Right lung (tissue), 5 donors: Measurements from ENCODE around the gene POLD4. TPM values are rescaled to one million over a fixed set of nuclear protein-coding genes. Genes with fewer than 3 reads are reported as not detected.

ENCODE experiments used
- DNase-seq, 2 donors: peaks; one replicate each; pipeline ENCODE4 v3.0.0-alpha.2; 2013
- polyA plus RNA-seq, 5 donors: library from polyadenylated mRNA; unstranded; fragments of 120-200 nt; gene quantifications; one replicate each; pipeline versions ENCODE4 v1.2.1 to v1.2.3, GENCODE V29; 2013; ENCODE audit warnings: inconsistent platforms in 1 of 5, low replicate concordance in 1 of 5; ENCODE audit not compliant: insufficient read length in 5 of 5, insufficient read depth in 1 of 5

The POLD4 gene
- polyA plus RNA-seq, 5 donors: 21.3 to 40.2 (median 35.8) TPM

GRCh38 chr11:67355794-67356386 is 2.5 kb upstream of the POLD4 start:
- DNase-seq: no peak

- DNase-seq: no peak
These were observed 1.9 kb upstream of the POLD4 start for GRCh38 chr11:67355023-67355793.

- DNase-seq: no peak
These were observed 1.0 kb upstream of the POLD4 start for GRCh38 chr11:67354075-67355022.

GRCh38 chr11:67352546-67353316 is 615 bp downstream of the POLD4 start:
- no peak for DNase-seq

GRCh38 chr11:67351275-67352005 is 1.9 kb downstream of the POLD4 start:
- DNase-seq: peak in 1 of 2 donors; percentile 79

DNA sequence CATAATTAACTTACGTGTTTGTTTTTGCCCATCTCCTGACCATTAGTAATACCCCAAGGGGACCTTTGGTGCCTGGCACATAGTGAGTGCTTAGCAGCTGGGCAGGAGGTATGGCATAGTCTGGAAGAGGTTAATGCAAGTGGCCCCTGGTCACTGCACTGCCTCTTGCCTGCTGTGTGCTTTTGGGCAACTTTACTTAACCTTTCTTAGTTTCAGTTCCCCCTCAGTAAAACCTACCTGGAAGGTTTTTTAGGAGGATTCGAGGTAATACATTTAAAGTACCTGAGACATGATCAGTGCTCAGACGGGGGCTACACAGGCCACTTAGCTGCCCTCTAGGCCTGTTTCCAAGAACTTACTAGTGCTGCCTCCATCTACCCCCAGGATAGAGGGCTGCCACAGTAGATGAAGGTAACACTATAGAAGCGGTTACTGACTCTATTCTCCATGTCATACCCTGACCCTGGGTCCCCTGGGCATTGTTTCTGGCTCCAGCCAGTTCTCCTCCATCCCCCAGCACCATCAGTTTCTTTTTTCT is 3.3 kb downstream of the POLD4 start:
- DNase-seq: no peak

GRCh38 chr11:67349457-67349856 is 3.9 kb downstream of the POLD4 start:
- no peak for DNase-seq

DNA sequence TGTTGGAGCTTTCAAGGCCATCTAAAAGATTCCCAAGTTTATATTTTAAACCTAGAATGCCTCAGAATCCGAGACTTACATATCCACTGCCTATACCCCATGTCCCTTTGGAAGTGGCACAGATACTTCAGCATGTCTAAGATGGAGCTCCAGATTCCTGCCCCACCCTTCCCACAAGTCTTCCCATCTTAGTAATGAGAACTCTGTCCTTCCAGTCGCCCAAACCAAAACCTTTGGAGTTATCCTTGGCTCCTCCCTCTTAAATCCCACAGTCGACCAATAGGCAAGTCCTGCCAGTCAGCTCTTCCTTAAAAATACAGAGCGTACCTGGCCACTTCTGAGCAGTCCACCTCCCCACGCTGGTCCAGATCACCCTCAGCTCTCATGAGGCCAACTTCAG is 4.3 kb downstream of the POLD4 start:
- no peak for DNase-seq

- DNase-seq: no peak
These were observed 5.2 kb downstream of the POLD4 start for GRCh38 chr11:67347964-67348749.

- peak in 1 of 2 donors; percentile 39 for DNase-seq
These were observed 7.2 kb downstream of the POLD4 start for GRCh38 chr11:67345920-67346819.

- DNase-seq: no peak
These were observed 8.0 kb downstream of the POLD4 start for GRCh38 chr11:67345247-67345919.

GRCh38 chr11:67344264-67344663 is 9.1 kb downstream of the POLD4 start:
- DNase-seq: no peak

GRCh38 chr11:67337257-67337656 is 16.1 kb downstream of the POLD4 start:
- DNase-seq: no peak

DNA sequence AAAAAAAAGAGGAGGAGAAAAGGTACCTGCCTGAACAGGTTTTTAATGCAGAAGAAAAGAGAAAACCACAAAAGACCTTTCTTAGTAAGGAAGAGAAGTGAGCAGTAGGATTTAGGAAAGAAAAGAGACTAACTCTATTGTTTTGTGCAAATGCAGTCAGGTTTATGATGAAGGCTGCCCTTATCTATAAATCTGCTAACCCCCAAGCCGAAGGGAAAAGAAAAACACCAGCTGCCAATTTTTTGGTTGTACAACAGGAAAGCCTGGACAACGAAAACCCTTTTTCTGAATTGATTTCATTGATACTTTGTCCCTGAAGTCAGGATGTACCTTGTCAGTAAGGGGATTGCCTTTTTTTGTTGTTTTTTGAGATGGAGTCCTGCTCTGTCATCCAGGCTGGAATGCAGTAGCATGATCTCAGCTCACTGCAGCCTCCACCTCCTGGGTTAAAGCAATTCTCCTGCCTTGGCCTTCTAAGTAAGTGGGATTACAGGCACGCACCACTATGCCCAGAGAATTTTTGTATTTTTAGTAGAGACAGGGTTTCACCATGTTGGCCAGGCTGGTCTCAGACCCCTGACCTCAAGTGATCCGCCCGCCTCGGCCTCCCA is 21.2 kb downstream of the POLD4 start:
- DNase-seq: no peak

DNA sequence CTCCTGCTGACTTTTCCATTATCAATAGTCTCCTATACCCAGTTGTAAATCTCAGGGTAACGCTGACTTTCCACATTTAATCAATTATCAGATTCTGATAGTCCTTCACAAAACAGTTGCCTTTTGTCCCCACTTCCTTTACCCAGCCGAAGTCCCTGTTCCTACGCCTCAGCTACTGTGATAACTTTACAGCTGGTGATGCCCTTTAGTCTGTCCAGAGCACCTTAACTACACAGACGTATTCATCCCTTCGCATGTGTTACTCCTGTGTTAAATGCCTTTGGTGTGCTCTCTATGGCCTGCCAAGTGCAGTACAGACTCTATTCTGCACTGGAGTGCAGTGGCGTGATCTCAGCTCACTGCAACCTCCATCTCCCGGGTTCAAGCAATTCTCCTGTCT is 29.8 kb downstream of the POLD4 start:
- DNase-seq: no peak

GRCh38 chr11:67322049-67322448 is 31.3 kb downstream of the POLD4 start:
- DNase-seq: no peak

GRCh38 chr11:67321313-67321871 is 32.0 kb downstream of the POLD4 start:
- no peak for DNase-seq
